GM10248 (cell line): ENCODE data around the gene ARHGEF19.

Source experiments
- CTCF ChIA-PET: fragments of 300-600 bp; sonication (Branson Sonifier 250); formaldehyde crosslinking; extraction: SDS; loops from one replicate; lab custom pipeline; 2021; ENCODE audit warnings: antibody characterized with exemption; lab: Yijun Ruan, JAX
- POLR2A ChIA-PET: fragments of 350-650 bp; sonication (Branson Sonifier 250); formaldehyde crosslinking; extraction: SDS; loops from one replicate; lab custom pipeline; 2020; ENCODE audit warnings: antibody characterized with exemption; lab: Yijun Ruan, JAX
- DNase-seq: peaks from one replicate; pipeline ENCODE4 v3.0.0; 2012; ENCODE audit errors: extremely low spot score
- CTCF ChIP-seq: IDR thresholded peaks from 2 replicates; pipeline ENCODE4 v1.5.1; 2012; ENCODE audit warnings: mild to moderate bottlenecking, low read depth; ENCODE audit errors: extremely low read depth, missing control alignments, control extremely low read depth

Gene ARHGEF19

DNA sequence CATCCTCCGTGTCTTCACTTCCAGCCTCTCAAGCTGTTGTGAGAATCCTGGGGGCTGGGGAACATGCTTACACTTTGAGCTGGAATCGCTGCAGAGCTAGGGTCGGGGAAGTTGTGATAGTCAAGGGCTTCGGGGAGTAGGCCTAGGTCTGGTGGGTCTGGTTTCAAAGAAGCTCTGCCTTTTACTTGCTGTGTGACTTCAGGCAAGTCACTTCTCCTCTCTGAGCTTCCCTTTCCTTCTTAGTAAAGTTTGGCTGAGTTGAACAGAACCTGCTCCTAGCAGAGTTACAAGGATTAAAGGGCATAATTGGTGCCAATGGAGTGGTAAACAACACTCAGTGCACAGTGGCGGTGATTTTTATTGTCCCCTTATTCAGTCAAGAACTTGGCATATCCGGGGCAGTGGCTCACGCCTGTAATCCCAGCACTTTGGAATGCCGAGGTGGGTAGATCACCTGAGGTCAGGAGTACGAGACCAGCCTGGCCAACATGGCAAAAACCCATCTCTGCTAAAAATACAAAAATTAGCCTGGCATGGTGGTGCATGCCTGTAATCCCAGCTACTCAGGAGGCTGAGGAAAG, 25.7 kb downstream of the ARHGEF19 start:
- ChIA-PET POLR2A (no interaction called here), CTCF (interaction anchor here (0.6 to 17.0 kb wide), 14 partner anchors 10 to 395 kb away, joined by 3 to 328 read pairs (median 3); partner anchors contain the start of gene FAM131C)
- DNase-seq = no peak
- no peak for TF ChIP-seq CTCF

DNA sequence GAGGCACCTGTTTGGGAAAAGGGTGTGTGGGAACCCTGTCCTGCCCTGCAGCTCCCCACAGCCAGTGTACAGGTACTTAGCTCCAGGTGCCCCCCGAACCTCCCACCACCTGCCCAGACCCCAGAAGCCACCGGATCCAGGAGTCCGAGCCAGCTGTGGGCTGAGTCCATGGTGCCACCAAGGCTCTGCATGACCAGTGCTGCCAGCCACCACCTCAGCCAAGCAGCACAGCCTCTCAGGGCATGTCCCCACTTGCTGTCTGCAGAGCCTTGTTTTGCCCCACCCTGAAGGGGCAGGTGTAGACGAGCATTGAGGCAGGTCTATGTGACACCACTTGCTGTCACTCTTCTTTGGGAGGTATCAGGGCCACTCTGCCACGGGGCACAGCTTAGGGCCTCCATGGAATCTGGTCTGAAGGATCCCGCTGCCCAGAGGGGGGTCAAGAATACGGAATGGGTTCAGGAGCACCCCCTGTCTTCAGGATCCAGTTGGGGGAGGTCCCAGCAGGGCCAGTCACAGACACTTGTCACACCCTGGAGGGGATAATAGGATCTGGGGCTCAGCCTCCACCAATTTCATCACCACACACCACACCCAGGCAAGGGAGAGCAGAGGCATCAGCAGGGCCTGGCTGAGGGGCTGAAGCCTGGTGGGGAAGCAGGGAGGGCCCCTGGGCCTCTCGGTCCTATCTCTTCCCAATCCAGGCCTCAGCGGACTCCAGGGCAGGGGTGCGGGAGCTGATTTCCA, 27.7 kb downstream of the ARHGEF19 start:
- CTCF ChIA-PET = interaction anchor here (0.8 to 17.0 kb wide), 3 partner anchors 37 to 177 kb away, joined by 3 to 328 read pairs (median 3); no protein-coding TSS in a partner anchor
- DNase-seq = no peak
- POLR2A ChIA-PET = no interaction called here
- TF ChIP-seq CTCF = no peak

- CTCF ChIA-PET = interaction anchor here (17.0 kb wide), 1 partner anchor 103 kb away, joined by 328 read pairs; no protein-coding TSS in a partner anchor
- POLR2A ChIA-PET = no interaction called here
- DNase-seq = no peak
- TF ChIP-seq CTCF = no peak
Observed at GRCh38 chr1:16183765-16184556, 28.5 kb downstream of the ARHGEF19 start.

GRCh38 chr1:16183179-16183578, 29.3 kb downstream of the ARHGEF19 start:
- DNase-seq = no peak
- no peak for TF ChIP-seq CTCF
- ChIA-PET CTCF (interaction anchor here (17.0 kb wide), 1 partner anchor 102 kb away, joined by 328 read pairs; no protein-coding TSS in a partner anchor), POLR2A (no interaction called here)

GRCh38 chr1:16181887-16182719, 30.3 kb downstream of the ARHGEF19 start:
- POLR2A ChIA-PET = no interaction called here
- no peak for TF ChIP-seq CTCF
- no peak for DNase-seq
- CTCF ChIA-PET = interaction anchor here (0.8 to 17.0 kb wide), 4 partner anchors 10 to 390 kb away, joined by 3 to 328 read pairs (median 4); no protein-coding TSS in a partner anchor
